ENCODE results near the gene NEO1. TPM values are rescaled to one million over a fixed set of nuclear protein-coding genes. Genes with fewer than 3 reads are reported as not detected.

NEO1 gene
- total RNA-seq, 1 donor from 2014 or later, result 31.0 TPM

DNA sequence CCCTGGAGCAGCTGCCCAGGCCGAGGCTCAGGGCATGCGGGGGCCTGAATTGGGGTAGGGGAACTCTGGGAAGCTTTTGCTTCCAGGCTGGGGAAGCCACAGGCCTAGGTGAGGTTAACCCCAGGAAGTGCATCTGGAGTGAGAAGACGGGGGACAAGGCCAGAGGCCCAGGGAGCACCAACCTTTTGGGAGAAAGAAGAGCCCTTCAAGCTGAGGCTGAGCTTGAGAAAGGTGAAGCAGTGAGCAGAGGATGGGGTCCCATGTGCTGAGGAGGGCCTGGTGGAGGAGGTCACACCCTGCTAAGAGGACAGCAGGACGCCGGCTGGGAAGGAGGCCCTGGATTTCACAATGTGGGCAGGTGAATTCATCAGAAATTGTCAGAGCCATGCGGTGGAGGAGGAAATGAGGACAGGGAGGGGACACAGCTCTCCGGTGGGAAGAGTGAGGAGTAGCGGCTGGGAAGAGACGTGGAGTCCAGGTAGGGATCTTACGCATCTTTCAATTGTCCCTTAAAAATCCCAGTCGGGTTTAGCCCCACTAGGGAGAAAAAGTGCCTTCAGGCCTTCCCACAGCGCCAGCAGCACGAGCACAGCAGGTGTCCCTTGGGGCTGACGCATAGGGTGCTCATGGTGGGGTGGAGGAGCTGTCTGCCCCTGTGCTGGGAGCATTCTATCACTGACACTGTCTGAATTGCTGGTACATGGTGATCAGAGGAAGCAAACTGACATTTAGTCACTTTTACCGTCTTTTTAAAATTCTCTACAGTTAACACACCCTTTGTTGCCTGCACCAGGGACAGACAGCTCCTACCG is 265.6 kb downstream of the NEO1 start:
- H3K4me3 ChIP-seq (ENCODE audit: low read depth, low read length), result no peak overlapping the region
- DNase-seq (ENCODE audit: low read depth), result no peak
- TF ChIP-seq, protein P1, sequence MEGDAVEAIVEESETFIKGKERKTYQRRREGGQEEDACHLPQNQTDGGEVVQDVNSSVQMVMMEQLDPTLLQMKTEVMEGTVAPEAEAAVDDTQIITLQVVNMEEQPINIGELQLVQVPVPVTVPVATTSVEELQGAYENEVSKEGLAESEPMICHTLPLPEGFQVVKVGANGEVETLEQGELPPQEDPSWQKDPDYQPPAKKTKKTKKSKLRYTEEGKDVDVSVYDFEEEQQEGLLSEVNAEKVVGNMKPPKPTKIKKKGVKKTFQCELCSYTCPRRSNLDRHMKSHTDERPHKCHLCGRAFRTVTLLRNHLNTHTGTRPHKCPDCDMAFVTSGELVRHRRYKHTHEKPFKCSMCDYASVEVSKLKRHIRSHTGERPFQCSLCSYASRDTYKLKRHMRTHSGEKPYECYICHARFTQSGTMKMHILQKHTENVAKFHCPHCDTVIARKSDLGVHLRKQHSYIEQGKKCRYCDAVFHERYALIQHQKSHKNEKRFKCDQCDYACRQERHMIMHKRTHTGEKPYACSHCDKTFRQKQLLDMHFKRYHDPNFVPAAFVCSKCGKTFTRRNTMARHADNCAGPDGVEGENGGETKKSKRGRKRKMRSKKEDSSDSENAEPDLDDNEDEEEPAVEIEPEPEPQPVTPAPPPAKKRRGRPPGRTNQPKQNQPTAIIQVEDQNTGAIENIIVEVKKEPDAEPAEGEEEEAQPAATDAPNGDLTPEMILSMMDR (conservative IDR thresholded peaks at IDR 0.05; ENCODE audit: low read depth, low read length), result no peak

DNA sequence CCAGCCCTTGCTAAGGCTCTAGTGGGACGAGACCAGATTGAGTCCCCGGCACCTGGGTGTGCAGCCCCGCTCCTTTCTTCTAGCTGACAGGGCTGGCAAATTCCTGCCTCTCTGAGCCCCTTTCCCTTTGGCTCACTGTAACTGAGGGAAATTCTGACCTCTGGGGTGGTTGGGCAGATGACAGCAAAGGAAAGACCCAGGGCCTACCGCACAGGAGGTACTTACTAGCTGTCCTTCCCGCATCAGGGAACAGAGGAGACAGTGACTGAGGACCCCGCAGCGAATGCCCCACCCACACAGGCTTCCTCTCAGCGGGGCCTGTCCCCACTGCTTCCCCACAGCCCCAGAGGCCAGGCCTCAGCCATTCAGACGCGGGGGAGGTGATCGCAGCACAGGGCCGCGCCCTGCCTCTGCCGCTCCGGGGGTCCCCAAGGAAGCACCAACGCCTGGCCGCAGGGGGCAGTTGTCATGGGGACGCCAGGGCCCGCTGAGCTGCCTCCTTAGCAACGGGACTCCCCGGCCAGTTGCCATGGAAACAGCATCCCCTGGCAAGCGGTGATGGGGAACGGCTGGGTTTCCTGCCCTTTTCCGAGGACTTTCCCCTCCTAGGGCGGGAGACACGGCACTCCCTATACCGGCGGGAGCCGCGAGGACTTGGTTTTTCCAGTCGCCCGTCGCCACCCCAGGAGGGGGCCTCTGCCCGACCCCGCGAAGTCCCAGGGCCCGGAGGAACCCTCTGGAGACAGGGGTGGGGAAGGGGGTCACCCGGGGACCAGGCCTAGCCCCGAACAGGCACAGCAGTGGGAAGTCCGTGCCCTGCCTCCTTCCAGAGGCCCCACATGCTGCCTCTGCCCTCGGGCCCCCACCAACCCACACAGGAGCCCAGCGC is 266.4 kb downstream of the NEO1 start:
- DNase-seq (ENCODE audit: low read depth), result no peak
- no peak overlapping the region for H3K4me3 ChIP-seq (ENCODE audit: low read depth, low read length)
- TF ChIP-seq, protein P1 (conservative IDR thresholded peaks at IDR 0.05; ENCODE audit: low read depth, low read length), result no peak

DNA sequence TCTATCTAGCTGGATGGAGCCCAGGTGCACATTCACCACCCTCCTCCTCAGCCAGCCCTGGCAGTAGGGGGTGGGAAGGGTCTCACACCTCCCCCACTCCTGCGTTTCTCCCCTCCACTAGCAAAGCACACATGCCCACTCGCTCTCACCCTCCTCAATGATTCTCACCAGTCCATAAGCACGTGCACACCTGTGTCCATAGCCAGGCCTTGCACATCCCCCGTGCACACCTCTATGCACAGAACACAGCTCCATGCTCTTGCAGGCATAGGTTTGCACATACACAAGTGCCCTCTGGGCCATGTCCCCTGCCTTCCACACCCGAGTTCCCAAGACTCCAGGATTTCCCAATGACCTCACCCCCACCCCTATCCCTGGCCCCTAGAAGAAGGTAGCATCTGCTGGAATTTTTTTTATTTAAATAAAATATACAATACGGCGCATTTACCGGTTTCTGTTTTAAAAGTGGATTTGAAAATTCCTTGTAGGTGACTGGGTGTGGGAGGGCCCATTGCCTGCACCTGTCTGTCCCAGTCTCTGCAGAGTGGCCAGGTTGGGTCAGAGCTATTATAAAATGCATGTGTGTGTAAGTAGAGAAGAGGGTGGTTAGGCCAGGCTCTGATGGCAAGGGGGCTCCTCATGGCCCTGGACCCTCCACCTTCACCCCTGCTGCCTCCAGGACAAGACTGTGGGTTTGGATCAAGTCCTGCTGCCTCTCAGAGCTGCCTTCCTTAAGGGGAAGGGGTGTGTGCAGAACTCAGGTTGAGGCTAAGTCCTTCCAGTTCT is 267.4 kb downstream of the NEO1 start:
- no peak for DNase-seq (ENCODE audit: low read depth)
- TF ChIP-seq, protein P1 (conservative IDR thresholded peaks at IDR 0.05; ENCODE audit: low read depth, low read length), result no peak
- H3K4me3 ChIP-seq (ENCODE audit: low read depth, low read length), result no peak overlapping the region

DNA sequence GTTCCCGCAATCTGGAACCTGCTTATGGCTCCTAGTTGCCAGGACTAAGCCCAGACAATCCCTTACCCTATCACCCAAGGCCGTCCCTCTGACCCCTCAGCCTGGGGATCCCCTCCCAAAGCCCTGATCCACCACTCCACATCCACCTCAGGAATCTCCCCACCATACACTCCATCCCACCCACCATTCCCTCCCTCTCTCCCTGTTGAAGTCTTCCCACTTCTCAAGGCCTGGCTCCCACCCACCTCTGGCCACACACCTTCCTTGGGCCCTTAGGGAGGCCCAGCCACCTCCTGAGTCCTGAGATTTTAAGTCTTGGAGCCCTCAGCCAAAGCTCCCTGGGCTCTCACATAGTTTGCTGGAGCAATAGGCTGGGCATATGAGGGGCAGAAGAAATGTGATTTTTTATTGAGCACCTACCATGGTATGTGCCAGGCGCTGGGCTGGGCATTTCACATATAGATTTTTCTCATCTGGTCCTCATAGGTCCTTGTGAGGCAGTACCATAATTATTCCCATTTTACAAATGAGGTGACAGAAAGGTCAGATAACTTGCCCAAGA is 268.4 kb downstream of the NEO1 start:
- DNase-seq (ENCODE audit: low read depth), result no peak
- TF ChIP-seq, protein P1 (conservative IDR thresholded peaks at IDR 0.05; ENCODE audit: low read depth, low read length), result no peak

DNA sequence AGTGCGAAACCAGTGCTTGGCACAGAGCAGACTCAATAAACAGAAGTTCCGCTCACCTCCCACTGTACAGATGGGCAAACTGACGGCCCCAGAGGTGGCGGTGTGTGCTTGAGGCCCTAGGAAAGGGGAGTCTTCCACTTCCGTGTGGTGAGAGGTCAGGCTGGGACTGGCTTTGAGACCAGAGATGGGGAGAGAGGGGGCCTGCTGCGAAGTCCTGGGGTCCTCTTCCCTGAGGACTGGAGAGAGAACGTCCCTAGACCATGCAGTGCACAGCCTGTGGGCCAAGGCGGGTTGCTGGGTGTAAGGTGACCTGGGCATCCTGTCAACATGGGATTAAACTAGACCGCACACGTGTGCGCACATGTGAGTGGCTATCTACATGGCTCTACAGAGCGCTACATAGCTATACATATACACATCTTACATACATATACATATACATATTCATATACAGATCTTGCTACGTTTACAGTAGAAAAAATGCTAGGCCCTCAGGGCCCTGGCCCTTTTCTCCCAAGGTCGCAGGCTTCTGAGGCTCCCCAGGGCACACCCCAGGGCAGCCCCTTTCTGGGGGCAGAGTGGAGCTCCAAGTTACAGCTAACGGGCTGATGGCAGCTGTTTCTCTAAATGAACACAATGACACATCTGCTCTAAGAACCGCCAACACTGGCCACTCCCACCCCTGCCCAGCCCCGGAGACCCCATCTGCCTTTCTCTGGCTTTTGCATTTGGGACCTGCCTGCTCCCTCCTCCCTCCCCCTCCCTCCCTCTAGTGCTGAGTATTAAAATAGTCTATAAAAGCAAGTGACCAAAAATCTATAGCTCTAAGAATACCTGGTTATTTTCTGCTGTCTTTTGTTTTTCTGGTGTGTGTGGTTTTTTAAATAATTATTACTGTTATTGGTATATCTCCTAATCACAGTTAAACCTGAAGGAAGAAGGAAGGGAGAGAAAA is 269.5 kb downstream of the NEO1 start:
- H3K4me3 ChIP-seq (ENCODE audit: low read depth, low read length), result no peak overlapping the region
- DNase-seq (ENCODE audit: low read depth), result no peak
- TF ChIP-seq, protein P1 (conservative IDR thresholded peaks at IDR 0.05; ENCODE audit: low read depth, low read length), result no peak

More for the DNA sequence above, 268.4 kb downstream of the NEO1 start:
- H3K4me3 ChIP-seq (ENCODE audit: low read depth, low read length), result no peak overlapping the region

Data from epithelial cell of proximal tubule (primary cell).